Caco-2 (cell line): Measurements from ENCODE around the gene OR51D1. TPM values are rescaled to one million over a fixed set of nuclear protein-coding genes. Genes with fewer than 3 reads are reported as not detected.

Experiments used
- BruUV-seq: library from RNA; stranded (reverse); fragments of 400-500 nt; replicated peaks from 2 replicates; lab custom pipeline; 2021; lab: Mats Ljungman, UMichigan
- CTCF ChIA-PET: fragments of 300-600 bp; sonication (Branson Sonifier 250); formaldehyde crosslinking; loops from one replicate; lab custom pipeline; 2022; ENCODE audit warnings: antibody characterized with exemption; lab: Charles Lee
- POLR2A ChIA-PET: fragments of 300-600 bp; sonication (Branson Sonifier 250); formaldehyde crosslinking; loops from one replicate; lab custom pipeline; 2022; ENCODE audit warnings: antibody characterized with exemption; lab: Charles Lee
- DNase-seq, 2 experiments: peaks; one replicate each; pipeline versions ENCODE4 v3.0.0 to v3.0.0-alpha.2; 2020 to 2022
- H3K27me3 ChIP-seq: replicated peaks from 2 replicates; pipeline ENCODE4 v1.6.0; 2011; ENCODE audit warnings: low read length; ENCODE audit not compliant: control insufficient read depth, insufficient read depth
- H3K36me3 ChIP-seq: 2 replicates; pipeline ENCODE4 v1.5.1; 2011; ENCODE audit warnings: low read length; ENCODE audit not compliant: control insufficient read depth, insufficient read depth
- H3K4me1 ChIP-seq: fragments of 250-450 bp; sonication (Bioruptor Pico); 2 replicates; pipeline ENCODE4 v1.5.1; 2020; ENCODE audit warnings: mild to moderate bottlenecking
- H3K4me3 ChIP-seq: 2 replicates; pipeline ENCODE4 v1.5.1; 2011; ENCODE audit warnings: low read depth, mild to moderate bottlenecking, control low read depth, low read length
- H3K9me3 ChIP-seq: fragments of 250-450 bp; sonication (Bioruptor Pico); 2 replicates; pipeline ENCODE4 v1.5.1; 2020; ENCODE audit warnings: mild to moderate bottlenecking, moderate library complexity
- H3K27ac Mint-ChIP-seq: one replicate; pipeline ENCODE4 v1.8.0; 2022; ENCODE audit warnings: mixed read lengths; ENCODE audit not compliant: unreplicated experiment
- H3K27me3 Mint-ChIP-seq: one replicate; pipeline ENCODE4 v1.8.0; 2022; ENCODE audit warnings: mixed read lengths; ENCODE audit not compliant: insufficient read depth, unreplicated experiment
- H3K36me3 Mint-ChIP-seq: one replicate; pipeline ENCODE4 v1.8.0; 2022; ENCODE audit warnings: mild to moderate bottlenecking, mixed read lengths; ENCODE audit not compliant: insufficient read depth, unreplicated experiment
- H3K4me1 Mint-ChIP-seq: one replicate; pipeline ENCODE4 v1.8.0; 2022; ENCODE audit warnings: low read depth, mixed read lengths; ENCODE audit not compliant: unreplicated experiment
- H3K4me3 Mint-ChIP-seq: one replicate; pipeline ENCODE4 v1.8.0; 2022; ENCODE audit warnings: mild to moderate bottlenecking, moderate library complexity, mixed read lengths; ENCODE audit not compliant: unreplicated experiment
- H3K9me3 Mint-ChIP-seq: one replicate; pipeline ENCODE4 v1.8.0; 2022; ENCODE audit warnings: mixed read lengths; ENCODE audit not compliant: unreplicated experiment
- CTCF ChIP-seq, 2 experiments: fragments of 200-600 bp in 1 of 2; IDR thresholded peaks; 1 replicate in 1 of 2; 2 replicates in 1 of 2; pipeline versions ENCODE4 v1.5.1 to v1.8.0; 2011 to 2022; ENCODE audit warnings: antibody characterized with exemption in 1 of 2, control low read depth in 1 of 2, inconsistent platforms in 1 of 2, low read depth in 1 of 2, low read length in 1 of 2, mild to moderate bottlenecking in 1 of 2, moderate library complexity in 1 of 2; ENCODE audit not compliant: insufficient read depth in 1 of 2, severe bottlenecking in 1 of 2, unreplicated experiment in 1 of 2
- intact Hi-C: fragments of 100-400 bp; cut with micrococcal nuclease; formaldehyde crosslinking; loops from one replicate; pipeline ENCODE4 v1.10.0; 2022; ENCODE audit not compliant: unreplicated experiment
- total RNA-seq: library from RNA; stranded (reverse); gene quantifications from 2 replicates; pipeline ENCODE4 v1.2.3, GENCODE V29; 2022

OR51D1 gene
- total RNA-seq, 1 experiment from 2014 or later = not detected

- no peak for DNase-seq
- ChIA-PET CTCF (interaction anchor here (0.7 kb wide), 1 partner anchor 97 kb away, joined by 3 read pairs; no protein-coding TSS in a partner anchor), POLR2A (no interaction called here)
- Histone ChIP-seq H3K4me3 (no peak overlapping the region), H3K4me1 (no peaks in the 10 kb centered on the region), H3K27me3 (no peaks in the 10 kb centered on the region; the same call in 1 of the 2 replicates), H3K36me3 (no peaks in the 10 kb centered on the region), H3K9me3 (no peaks in the 10 kb centered on the region)
- Mint-ChIP-seq H3K4me3 (no peak overlapping the region), H3K27ac (no peak overlapping the region), H3K36me3 (no peaks in the 10 kb centered on the region), H3K4me1 (no peaks in the 10 kb centered on the region), H3K27me3 (no peaks in the 10 kb centered on the region), H3K9me3 (no peaks in the 10 kb centered on the region)
- TF ChIP-seq CTCF (IDR thresholded peaks at IDR 0.05; ENCODE audit: insufficient read depth in 1 of 2, low read depth in 1 of 2, low read length in 1 of 2, severe bottlenecking in 1 of 2, unreplicated experiment in 1 of 2) = no peak
- intact Hi-C loops = no loop called here
- no TSS peak for BruUV-seq
These were observed 45.5 kb downstream of the OR51D1 start for GRCh38 chr11:4682623-4683419.

GRCh38 chr11:4684631-4685285, 47.5 kb downstream of the OR51D1 start:
- BruUV-seq = no TSS peak
- intact Hi-C loops = no loop called here
- no peak for TF ChIP-seq CTCF (IDR thresholded peaks at IDR 0.05; ENCODE audit: insufficient read depth in 1 of 2, low read depth in 1 of 2, low read length in 1 of 2, severe bottlenecking in 1 of 2, unreplicated experiment in 1 of 2)

More at GRCh38 chr11:4684631-4685285, 47.5 kb downstream of the OR51D1 start:
- Histone ChIP-seq H3K9me3 (no peaks in the 10 kb centered on the region), H3K4me1 (no peaks in the 10 kb centered on the region), H3K27me3 (no peaks in the 10 kb centered on the region; the same call in 1 of the 2 replicates), H3K36me3 (no peaks in the 10 kb centered on the region), H3K4me3 (no peak overlapping the region)
- POLR2A ChIA-PET = no interaction called here
- H3K27ac Mint-ChIP-seq = no peak overlapping the region
- no peaks in the 10 kb centered on the region for H3K36me3 Mint-ChIP-seq
- H3K4me1 Mint-ChIP-seq = no peaks in the 10 kb centered on the region
- H3K4me3 Mint-ChIP-seq = no peak overlapping the region
- H3K9me3 Mint-ChIP-seq = no peaks in the 10 kb centered on the region
- DNase-seq = no peak
- CTCF ChIA-PET = no interaction called here
- H3K27me3 Mint-ChIP-seq = peaks cover 3% of the 10 kb centered on the region

Other genes starting within 250 kb of the OR51D1 start
- 5.4 and 6.1 TPM in 2 replicates for gene TRIM21, start 243.8 kb upstream of the OR51D1 start, total RNA-seq
- not detected in 2 replicates for gene OR52K2, start 188.2 kb upstream of the OR51D1 start, total RNA-seq
- not detected in 2 replicates for gene OR52K1, start 154.8 kb upstream of the OR51D1 start, total RNA-seq
- gene OR52M1, start 92.3 kb upstream of the OR51D1 start, total RNA-seq = not detected in 2 replicates
- not detected in 2 replicates for gene OR52I2, start 55.7 kb upstream of the OR51D1 start, total RNA-seq
- gene OR52I1, start 43.4 kb upstream of the OR51D1 start, total RNA-seq = not detected in 2 replicates
- gene TRIM68, start 29.2 kb upstream of the OR51D1 start, total RNA-seq = 4.9 and 6.9 TPM in 2 replicates
- gene OR51E1, start 6.5 kb downstream of the OR51D1 start, total RNA-seq = not detected in 2 replicates
- gene OR51E2, start 60.4 kb downstream of the OR51D1 start, total RNA-seq = not detected in 2 replicates
- not detected in 2 replicates for gene MMP26, start 67.3 kb downstream of the OR51D1 start, total RNA-seq
- gene OR51F1, start 132.5 kb downstream of the OR51D1 start, total RNA-seq = not detected in 2 replicates
- not detected in 2 replicates for gene OR52R1, start 166.9 kb downstream of the OR51D1 start, total RNA-seq
- not detected in 2 replicates for gene OR51F2, start 183.8 kb downstream of the OR51D1 start, total RNA-seq
- gene OR51S1, start 211.7 kb downstream of the OR51D1 start, total RNA-seq = not detected in 2 replicates
- gene OR51T1, start 244.4 kb downstream of the OR51D1 start, total RNA-seq = not detected in 2 replicates